GM18520 (cell line): ENCODE measurements around the gene COL13A1.

Experiments used
- ATAC-seq: cut with Tn5 transposase; IDR thresholded peaks from one replicate; pipeline ENCODE4 v1.9.1; 2021; ENCODE audit not compliant: unreplicated experiment

The COL13A1 gene

DNA sequence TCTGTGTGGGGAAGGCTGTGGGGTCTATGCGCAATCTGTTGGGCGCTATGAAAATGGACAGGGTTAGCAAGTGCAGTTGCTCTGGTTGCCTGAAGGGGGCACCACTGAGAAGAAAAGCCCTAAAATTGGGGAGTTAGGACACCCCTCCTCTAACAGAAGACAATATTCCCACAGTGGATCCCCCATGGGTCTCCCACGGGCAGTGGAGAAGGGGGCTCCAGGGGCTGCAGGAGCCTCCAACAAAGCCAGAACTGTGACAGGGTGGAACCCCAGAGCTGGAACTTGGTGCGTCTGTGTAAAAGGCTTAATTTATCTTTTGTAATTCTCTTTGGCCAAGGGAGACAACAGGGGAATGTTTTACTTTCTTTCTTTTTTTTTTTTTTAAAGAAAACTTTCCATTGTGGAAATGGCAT, 12.5 kb upstream of the COL13A1 start:
- ATAC-seq = no peak

DNA sequence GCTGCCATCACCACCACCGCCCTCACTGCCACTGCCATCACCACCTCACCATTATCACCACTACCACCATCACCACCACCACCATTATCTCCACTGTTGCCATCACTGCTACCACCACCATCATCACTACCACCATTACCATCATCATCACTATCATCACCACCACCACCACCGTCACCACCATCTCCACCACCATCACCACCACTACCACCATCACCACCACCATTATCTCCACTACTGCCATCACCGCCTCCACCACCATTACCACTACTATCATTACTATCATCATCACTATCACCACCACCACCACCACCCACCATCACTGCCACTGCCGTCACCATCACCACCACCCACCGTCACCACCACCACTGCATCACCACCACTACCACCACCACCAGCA, 9.9 kb upstream of the COL13A1 start:
- ATAC-seq = no peak

- ATAC-seq = no peak
Measured at GRCh38 chr10:69792341-69792740, 9.4 kb upstream of the COL13A1 start.

DNA sequence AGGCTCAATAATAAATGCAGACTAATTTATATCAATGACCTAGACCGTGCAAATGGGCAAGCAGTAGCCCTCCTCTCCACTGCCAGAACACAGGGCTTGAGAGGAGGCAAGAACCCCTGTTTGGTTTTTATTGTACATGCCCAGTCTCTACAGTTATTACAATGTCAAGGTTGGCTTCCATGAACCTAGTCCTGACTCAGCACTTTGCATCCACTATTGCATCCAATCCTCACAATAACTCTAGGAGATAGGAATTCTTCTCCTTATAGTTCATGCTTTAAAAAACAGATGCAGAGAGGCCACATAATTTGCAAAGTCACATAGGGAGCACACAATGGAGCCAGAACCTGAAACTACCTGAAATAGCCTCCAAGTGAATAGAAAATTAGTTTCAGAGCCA, 7.0 kb upstream of the COL13A1 start:
- ATAC-seq = no peak

DNA sequence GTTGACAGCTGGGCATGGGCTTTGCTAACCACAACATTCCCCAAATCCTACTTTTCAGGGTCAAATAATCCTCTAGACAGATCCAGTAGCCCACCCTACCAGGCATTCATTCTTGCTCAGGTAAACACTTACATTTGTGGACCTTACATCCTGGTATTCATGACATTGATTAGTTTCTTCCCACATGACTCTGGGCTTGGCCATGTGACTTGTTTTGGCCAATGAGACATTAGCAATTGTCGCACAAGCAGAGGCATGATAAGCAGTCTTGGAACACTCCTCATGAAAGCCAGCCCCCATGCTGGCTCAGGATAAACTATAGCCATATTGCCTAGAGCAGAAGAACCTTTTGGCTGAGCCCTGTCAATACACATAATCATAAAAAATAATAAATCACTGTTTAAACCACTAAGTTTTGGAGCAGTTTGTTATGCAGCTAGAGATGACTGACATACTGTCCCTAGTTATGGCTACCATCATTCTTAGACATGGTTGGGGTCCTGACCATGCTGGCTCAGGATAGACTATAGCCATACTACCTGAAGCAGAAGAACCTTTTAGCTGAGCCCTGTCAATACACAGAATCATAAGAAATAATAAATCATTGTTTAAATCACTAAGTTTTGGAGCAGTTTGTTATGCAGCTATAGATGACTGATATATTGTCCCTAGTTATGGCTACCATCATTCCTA, 6.3 kb upstream of the COL13A1 start:
- ATAC-seq = no peak

- no peak for ATAC-seq
Measured at GRCh38 chr10:69797959-69798358, 3.7 kb upstream of the COL13A1 start.

DNA sequence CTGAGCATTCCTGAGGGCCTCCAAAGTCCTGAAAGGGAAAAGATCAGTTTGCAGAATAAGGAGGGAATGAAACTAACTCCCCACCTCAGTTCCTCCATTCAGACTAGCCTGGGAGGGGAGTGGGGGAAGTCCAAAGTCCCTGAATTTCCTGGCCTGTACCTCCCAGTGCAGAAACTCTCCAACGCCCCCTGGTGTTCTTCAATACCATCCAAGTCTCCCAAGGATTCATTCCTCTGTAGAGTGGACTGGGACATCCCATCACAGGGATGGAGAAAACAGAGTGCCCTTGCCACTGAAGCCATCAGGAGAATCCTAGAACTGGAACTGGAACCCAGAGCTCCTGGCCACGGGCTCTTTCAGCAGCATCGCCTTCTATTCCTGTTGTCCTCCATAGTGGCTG, 1.6 kb upstream of the COL13A1 start:
- ATAC-seq = no peak

DNA sequence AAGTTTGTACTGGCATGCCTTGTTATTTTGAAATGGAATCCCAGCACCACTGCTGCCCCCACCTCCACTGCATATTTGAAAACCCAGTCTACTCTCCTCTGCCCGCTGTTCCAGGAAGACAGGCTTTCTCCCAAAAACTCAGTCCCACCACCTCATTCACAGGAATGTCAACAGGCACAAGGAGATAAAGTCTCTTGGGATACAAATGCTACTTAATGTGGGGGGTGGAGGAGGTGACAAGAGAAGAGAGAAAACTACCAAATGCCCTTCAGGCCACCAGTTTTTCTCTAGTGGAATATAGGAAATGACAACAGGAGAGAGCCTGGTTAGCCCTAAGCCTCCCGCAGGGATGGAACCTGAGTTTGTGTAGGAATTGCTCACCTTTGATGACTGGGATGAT, 1.0 kb upstream of the COL13A1 start:
- ATAC-seq = no peak

- no peak for ATAC-seq
Measured at GRCh38 chr10:69801094-69801433, 642 bp upstream of the COL13A1 start.

- no peak for ATAC-seq
Measured at GRCh38 chr10:69802424-69803161, 887 bp downstream of the COL13A1 start.

- no peak for ATAC-seq
Measured at GRCh38 chr10:69803809-69804208, 2.1 kb downstream of the COL13A1 start.

DNA sequence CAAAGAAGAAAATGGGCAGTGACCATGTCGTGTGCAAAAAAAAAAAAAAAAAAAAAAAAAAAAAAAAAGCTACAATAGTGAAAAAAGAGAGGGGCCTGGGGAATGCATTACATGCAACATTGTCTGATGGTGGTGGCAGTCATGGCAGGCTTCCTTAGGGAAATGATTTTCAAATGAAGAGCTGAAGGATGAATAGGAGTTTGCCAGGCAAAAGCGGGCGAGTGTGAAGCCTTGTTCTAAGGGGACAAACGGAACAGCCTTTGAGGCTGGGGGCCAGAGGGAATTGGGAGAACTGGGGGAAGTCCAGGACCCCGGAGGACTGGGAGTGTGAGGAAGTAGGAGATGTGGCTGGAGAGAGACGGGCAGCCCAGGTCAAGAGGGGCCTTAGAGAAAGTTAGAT, 3.1 kb downstream of the COL13A1 start:
- no peak for ATAC-seq

GRCh38 chr10:69807122-69807521, 5.4 kb downstream of the COL13A1 start:
- ATAC-seq = no peak

GRCh38 chr10:69807696-69808095, 6.0 kb downstream of the COL13A1 start:
- ATAC-seq = no peak

DNA sequence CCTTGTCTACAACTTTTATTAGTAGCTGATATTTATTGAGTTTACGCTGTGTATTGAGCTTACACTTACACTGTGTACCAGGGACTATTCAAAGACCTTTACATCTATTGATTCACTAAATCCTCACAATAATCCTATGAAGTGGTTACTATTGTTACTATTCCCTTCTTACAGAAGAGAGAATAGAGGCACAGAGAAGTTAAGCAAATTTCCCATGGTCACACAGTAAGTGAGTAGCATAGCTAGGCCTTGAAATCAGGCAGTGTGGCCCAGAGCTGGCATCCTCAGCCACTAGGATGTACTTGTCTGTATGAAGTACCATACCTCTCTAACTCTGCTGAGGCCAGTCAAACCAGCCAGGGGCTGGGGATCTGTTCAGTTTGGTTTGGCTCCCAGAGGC, 7.6 kb downstream of the COL13A1 start:
- no peak for ATAC-seq

DNA sequence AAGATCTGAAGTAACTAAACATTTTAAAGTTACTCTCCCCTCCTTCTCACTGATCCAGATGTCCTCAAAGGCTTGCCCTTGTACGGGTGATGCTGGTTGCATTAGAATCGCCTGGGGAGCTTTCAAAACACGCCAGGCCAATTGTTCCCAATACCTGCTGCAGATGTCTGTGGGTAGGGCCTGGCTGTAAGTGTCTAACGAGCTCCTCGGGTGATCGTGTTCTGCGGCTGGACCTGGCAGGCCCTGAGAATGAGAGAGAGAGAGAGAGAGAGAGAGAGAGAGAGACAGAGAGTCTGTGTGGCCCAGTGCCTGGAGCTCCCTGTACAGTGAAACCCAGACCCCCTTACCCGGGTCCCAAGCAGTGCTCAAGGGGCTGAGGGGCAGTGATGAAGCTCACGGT, 8.4 kb downstream of the COL13A1 start:
- ATAC-seq = no peak

- ATAC-seq = no peak
Measured at GRCh38 chr10:69810675-69811397, 9.1 kb downstream of the COL13A1 start.

DNA sequence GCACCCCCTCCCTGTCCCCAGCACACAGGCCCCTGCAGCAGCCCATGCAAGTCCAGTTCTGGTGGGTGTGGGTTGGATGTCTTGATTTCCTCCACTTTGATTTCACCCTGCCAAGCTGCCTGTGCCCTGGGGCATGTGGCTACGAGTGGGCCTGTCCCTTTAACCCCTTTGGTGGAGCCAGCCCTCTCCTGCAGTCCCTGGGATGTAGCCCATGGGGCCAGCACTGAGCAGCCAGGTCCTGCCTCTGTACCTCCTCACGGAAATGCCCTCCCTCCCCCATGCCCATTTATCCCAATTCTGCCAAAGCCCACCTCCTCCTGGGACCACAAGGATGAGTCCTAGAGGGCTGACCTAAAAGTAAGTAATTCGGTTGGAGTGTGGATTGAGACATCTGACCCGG, 11.9 kb downstream of the COL13A1 start:
- ATAC-seq = no peak

GRCh38 chr10:69814251-69814650, 12.5 kb downstream of the COL13A1 start:
- no peak for ATAC-seq

GRCh38 chr10:69815104-69815503, 13.4 kb downstream of the COL13A1 start:
- ATAC-seq = no peak

GRCh38 chr10:69816521-69816920, 14.8 kb downstream of the COL13A1 start:
- ATAC-seq = no peak

- ATAC-seq = no peak
Measured at GRCh38 chr10:69817078-69817581, 15.4 kb downstream of the COL13A1 start.
